NCI-H2196 treated with DMSO at 0.1 percent for 48 hours (cell line): ENCODE data around the gene RORC.
"Not testable (repeated sequence)": the region's sequence is repeated elsewhere in the genome, so short reads cannot be mapped to it uniquely, and the experiment has no call there.

ENCODE experiments used
- DNase-seq: peaks from one replicate; lab custom pipeline; 2025; ENCODE audit not compliant: unreplicated experiment; lab: John Stamatoyannopoulos, UW

RORC gene

GRCh38 chr1:151807131-151807530, 24.5 kb downstream of the RORC start:
- no peak for DNase-seq

DNA sequence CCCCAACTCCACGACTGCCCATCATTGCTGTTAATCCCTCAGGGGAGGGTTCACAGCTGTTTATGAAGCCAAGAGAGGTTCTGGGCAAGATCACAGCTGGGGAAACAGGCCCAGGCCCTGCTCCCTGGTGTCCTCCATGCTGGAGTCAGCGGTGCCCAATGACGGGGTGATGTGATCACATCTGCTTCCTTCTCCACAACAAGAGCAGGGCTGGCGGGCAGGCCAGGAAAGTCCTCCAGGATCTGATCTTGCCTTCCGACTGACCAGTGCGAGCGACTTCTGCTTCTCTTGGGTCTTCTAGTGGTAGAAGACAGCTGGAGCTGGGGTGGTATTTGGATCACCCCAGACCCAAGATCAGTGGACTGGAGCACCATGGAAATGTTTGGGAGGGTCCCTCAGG, 25.4 kb downstream of the RORC start:
- DNase-seq: no peak

GRCh38 chr1:151805066-151805820, 26.4 kb downstream of the RORC start, which contains the start of gene LINGO4:
Gene LINGO4 (minus strand): TSS chr1:151805419. CDS start chr1:151802704, 2,715 bp downstream.
- no peak for DNase-seq

DNA sequence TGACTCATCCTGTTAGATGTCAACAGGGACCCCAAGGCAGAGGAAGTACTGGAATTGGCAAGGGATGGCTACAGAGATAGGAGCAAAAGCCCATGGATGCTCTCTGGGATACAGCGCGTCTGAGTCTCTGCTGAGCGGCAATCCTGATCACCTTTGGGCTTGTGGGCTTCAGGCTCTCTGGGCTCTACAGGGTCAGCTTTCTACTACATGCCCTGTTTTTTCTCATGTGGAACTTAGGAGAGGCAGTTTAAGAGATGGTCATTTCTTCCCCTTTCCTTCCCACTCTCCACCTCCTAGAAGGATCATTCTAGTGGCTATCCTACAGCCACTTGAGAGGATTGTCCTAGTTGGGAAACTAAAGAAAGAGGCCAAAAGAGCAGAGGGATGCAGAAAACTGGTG, 27.7 kb downstream of the RORC start:
- DNase-seq: no peak

DNA sequence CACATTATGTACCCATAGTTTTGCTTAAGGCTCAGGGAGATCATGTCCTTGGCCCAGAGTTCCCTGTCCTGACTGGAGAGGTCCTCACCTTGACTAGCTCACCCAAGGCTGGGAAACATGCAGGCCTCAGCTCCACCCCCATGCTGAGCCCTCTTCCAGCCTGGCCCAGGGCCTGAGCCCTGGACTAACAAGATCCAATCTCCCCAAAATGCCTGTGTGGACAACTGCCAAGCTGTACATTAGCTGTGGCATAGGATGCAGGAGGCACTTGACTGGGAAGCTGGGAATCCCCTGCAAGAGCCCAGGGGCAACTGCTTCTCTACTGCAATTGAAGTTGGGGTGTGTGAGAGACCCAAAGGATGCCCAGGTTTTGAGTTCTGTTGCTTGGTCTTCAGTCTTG, 28.4 kb downstream of the RORC start:
- DNase-seq: no peak

- DNase-seq: no peak
Measured at GRCh38 chr1:151802372-151802771, 29.2 kb downstream of the RORC start.

GRCh38 chr1:151801846-151802245, 29.8 kb downstream of the RORC start:
- no peak for DNase-seq

DNA sequence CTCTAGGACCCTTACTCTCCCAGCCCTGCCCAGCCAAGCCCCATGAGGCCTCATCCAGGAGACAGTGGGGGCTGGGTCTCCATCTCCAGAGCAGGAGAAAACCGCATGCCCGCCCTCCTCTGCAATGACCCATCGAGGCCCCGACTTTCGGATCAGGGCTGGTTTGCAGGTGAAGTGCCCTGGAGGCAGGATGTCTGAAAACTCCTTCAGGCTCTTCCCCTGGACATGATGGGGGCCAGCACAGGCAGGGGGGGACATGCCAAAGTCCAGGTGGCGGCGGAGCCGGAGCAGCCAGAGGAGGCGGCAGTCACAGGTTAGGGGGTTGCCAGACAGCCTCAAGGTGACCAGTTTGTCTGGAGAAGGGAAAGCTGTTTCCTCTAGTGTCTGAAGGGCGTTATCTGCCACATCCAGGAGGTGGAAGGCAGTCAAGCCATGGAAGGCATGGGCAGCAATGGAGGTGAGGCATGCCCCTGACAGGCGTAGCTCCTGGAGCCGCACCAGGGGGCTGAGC, 30.2 kb downstream of the RORC start:
- no peak for DNase-seq

GRCh38 chr1:151800830-151801229, 30.8 kb downstream of the RORC start:
- no peak for DNase-seq

- no peak for DNase-seq
Measured at GRCh38 chr1:151799179-151800022, 32.2 kb downstream of the RORC start.

DNA sequence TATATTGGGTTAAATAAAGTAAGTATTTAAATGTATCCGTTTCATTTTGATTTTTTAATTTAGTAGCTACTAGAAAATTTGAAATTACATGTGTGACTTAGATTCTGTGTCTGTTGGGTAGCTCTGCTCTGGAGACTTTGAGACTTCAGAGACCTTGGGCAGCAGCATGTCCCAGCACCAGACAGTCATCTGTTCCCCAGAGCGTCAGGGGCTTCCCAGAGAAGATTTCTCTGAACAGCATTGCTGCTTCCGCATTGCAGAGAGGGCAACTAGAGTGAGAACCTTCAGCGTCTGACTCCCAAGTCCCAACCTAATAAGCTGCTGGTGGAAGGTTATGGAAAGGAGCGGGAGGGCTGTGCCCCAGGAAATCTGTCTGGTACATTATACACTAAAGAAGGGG, 33.0 kb downstream of the RORC start:
- DNase-seq: no peak

- DNase-seq: no peak
Measured at GRCh38 chr1:151790940-151791651, 40.5 kb downstream of the RORC start.

GRCh38 chr1:151790071-151790939, 41.3 kb downstream of the RORC start, which contains the start of gene TDRKH:
Gene TDRKH (minus strand): TSS chr1:151790500. CDS start chr1:151783022, 7,478 bp downstream.
- peak; percentile 99 for DNase-seq

GRCh38 chr1:151787689-151788088, 43.9 kb downstream of the RORC start:
- DNase-seq: no peak

GRCh38 chr1:151783796-151784195, 47.8 kb downstream of the RORC start:
- DNase-seq: no peak

DNA sequence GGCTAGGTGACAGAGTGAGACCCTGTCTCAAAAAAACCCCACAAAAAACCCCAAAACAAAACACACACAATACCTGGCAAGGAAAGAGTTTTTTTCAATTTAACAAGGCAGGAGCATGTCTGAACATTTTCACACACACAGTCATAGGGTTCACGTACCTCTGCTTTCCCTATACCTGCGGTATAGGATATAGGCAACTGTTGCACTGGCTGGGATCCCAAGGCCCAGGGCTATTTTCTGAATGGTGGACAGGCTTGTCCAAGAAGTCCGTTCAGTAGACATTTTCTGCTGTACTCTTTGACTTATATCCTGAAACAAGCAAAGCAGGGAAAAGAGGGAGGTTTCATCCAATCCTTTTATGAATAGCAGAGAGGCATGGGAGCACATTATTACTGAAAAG, 48.9 kb downstream of the RORC start:
- DNase-seq: no peak

- not testable (repeated sequence) for DNase-seq
Measured at GRCh38 chr1:151782026-151782425, 49.6 kb downstream of the RORC start.

- not testable (repeated sequence) for DNase-seq
Measured at GRCh38 chr1:151780736-151781135, 50.9 kb downstream of the RORC start.

GRCh38 chr1:151779852-151780251, 51.8 kb downstream of the RORC start:
- no peak for DNase-seq

DNA sequence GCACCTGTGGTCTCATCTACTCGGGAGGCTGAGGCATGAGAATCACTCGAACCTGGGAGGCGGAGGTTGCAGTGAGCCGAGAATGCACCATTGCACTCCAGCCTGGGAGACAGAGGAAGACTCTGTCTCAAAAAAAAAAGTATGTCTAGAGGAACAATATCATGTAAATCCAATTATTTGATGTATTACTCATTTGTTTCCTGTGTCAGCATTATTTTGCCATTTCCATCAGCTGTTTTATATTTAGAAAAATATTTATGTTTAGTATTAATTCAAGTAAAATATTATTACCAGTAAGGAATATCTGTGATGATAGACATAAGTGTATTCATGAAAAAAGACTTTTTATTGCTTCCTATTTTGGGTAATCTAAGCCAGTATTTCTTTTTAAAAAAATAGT, 54.3 kb downstream of the RORC start:
- DNase-seq: no peak
